IPS-18c (cell line): ENCODE results near the gene SORCS2.

ENCODE experiments used
- H3K4me3 ChIP-seq: 2 replicates; pipeline ENCODE4 v1.7.0; 2013; ENCODE audit warnings: low read depth, mild to moderate bottlenecking, low read length, moderate library complexity; ENCODE audit not compliant: insufficient read depth
- H3K9me3 ChIP-seq: one replicate; pipeline ENCODE4 v1.6.1; 2013; ENCODE audit warnings: mild to moderate bottlenecking, low read length, moderate library complexity; ENCODE audit not compliant: control insufficient read depth, insufficient read depth

The SORCS2 gene

GRCh38 chr4:7362862-7363430 is 170.6 kb downstream of the SORCS2 start:
- H3K9me3 ChIP-seq: no peaks in the 10 kb centered on the region
- no peak overlapping the region for H3K4me3 ChIP-seq

- Histone ChIP-seq H3K9me3 (no peaks in the 10 kb centered on the region), H3K4me3 (no peak overlapping the region)
These were observed 172.6 kb downstream of the SORCS2 start for GRCh38 chr4:7364979-7365378.

GRCh38 chr4:7365462-7366179 is 173.3 kb downstream of the SORCS2 start:
- Histone ChIP-seq H3K9me3 (no peaks in the 10 kb centered on the region), H3K4me3 (no peak overlapping the region)

- no peak overlapping the region for H3K4me3 ChIP-seq
- no peaks in the 10 kb centered on the region for H3K9me3 ChIP-seq
These were observed 174.0 kb downstream of the SORCS2 start for GRCh38 chr4:7366180-7366945.

- no peaks in the 10 kb centered on the region for H3K9me3 ChIP-seq
- no peak overlapping the region for H3K4me3 ChIP-seq
These were observed 174.6 kb downstream of the SORCS2 start for GRCh38 chr4:7366954-7367353.

- H3K9me3 ChIP-seq: no peaks in the 10 kb centered on the region
- H3K4me3 ChIP-seq: no peak overlapping the region
These were observed 175.1 kb downstream of the SORCS2 start for GRCh38 chr4:7367406-7367805.

GRCh38 chr4:7367864-7368277 is 175.5 kb downstream of the SORCS2 start:
- no peaks in the 10 kb centered on the region for H3K9me3 ChIP-seq
- no peak overlapping the region for H3K4me3 ChIP-seq

GRCh38 chr4:7368296-7368695 is 176.0 kb downstream of the SORCS2 start:
- Histone ChIP-seq H3K4me3 (no peak overlapping the region), H3K9me3 (no peaks in the 10 kb centered on the region)

- Histone ChIP-seq H3K9me3 (no peaks in the 10 kb centered on the region), H3K4me3 (no peak overlapping the region)
These were observed 177.2 kb downstream of the SORCS2 start for GRCh38 chr4:7369511-7369910.

GRCh38 chr4:7370038-7370437 is 177.7 kb downstream of the SORCS2 start:
- H3K9me3 ChIP-seq: no peaks in the 10 kb centered on the region
- no peak overlapping the region for H3K4me3 ChIP-seq

- no peak overlapping the region for H3K4me3 ChIP-seq
- no peaks in the 10 kb centered on the region for H3K9me3 ChIP-seq
These were observed 179.0 kb downstream of the SORCS2 start for GRCh38 chr4:7371210-7371941.

- H3K4me3 ChIP-seq: no peak overlapping the region
These were observed 180.3 kb downstream of the SORCS2 start for GRCh38 chr4:7372673-7373072.

GRCh38 chr4:7374571-7374970 is 182.2 kb downstream of the SORCS2 start:
- H3K4me3 ChIP-seq: no peak overlapping the region

More at GRCh38 chr4:7372673-7373072, 180.3 kb downstream of the SORCS2 start:
- H3K9me3 ChIP-seq: no peaks in the 10 kb centered on the region

GRCh38 chr4:7375427-7375826 is 183.1 kb downstream of the SORCS2 start:
- Histone ChIP-seq H3K9me3 (no peaks in the 10 kb centered on the region), H3K4me3 (no peak overlapping the region)

More at GRCh38 chr4:7374571-7374970, 182.2 kb downstream of the SORCS2 start:
- H3K9me3 ChIP-seq: no peaks in the 10 kb centered on the region

GRCh38 chr4:7377223-7377865 is 185.0 kb downstream of the SORCS2 start:
- H3K4me3 ChIP-seq: no peak overlapping the region

GRCh38 chr4:7379186-7379585 is 186.8 kb downstream of the SORCS2 start:
- no peak overlapping the region for H3K4me3 ChIP-seq
- H3K9me3 ChIP-seq: no peaks in the 10 kb centered on the region

More at GRCh38 chr4:7377223-7377865, 185.0 kb downstream of the SORCS2 start:
- no peaks in the 10 kb centered on the region for H3K9me3 ChIP-seq

GRCh38 chr4:7379719-7380118 is 187.4 kb downstream of the SORCS2 start:
- H3K9me3 ChIP-seq: no peaks in the 10 kb centered on the region
- no peak overlapping the region for H3K4me3 ChIP-seq
